K562 (cell line): Measurements from ENCODE around the gene ANO2. TPM values are rescaled to one million over a fixed set of nuclear protein-coding genes. Genes with fewer than 3 reads are reported as not detected.

ENCODE experiments used
- ATAC-seq: fragments of 200-7000 bp; cut with Tn5 transposase; 3 replicates; pipeline ENCODE4 v1.9.1; 2020; ENCODE audit warnings: moderate library complexity
- BruUV-seq: library from RNA; stranded (reverse); fragments of 400-500 nt; replicated peaks from 2 replicates; lab custom pipeline; 2021; lab: Mats Ljungman, UMichigan
- CTCF ChIA-PET: fragments of 300-600 bp; formaldehyde crosslinking; extraction: SDS; loops from one replicate; lab custom pipeline; 2021; ENCODE audit warnings: low intra/inter-chr PET ratio; lab: Yijun Ruan, JAX
- POLR2A ChIA-PET: fragments of 300-600, 350-650 bp; sonication (Branson Sonifier 250); formaldehyde crosslinking; extraction: SDS; loops from one replicate; lab custom pipeline; 2021; ENCODE audit warnings: antibody characterized with exemption, inconsistent platforms; lab: Yijun Ruan, JAX
- DNase-seq, 4 experiments: peaks; one replicate each; pipeline versions ENCODE4 v3.0.0 to v3.0.0-alpha.2; 2011 to 2018; ENCODE audit warnings: low spot score in 3 of 4, mixed read lengths in 3 of 4; ENCODE audit errors: extremely low read depth in 1 of 4
- FAIRE-seq: peaks from 2 replicates; lab custom pipeline; 2011; peaks lifted over from hg19 to GRCh38; lab: Jason Lieb, UNC
- H2AFZ ChIP-seq: 2 replicates; pipeline ENCODE4 v1.6.0; 2011; ENCODE audit warnings: low read depth, low read length, control low read depth, inconsistent platforms
- H3K27ac ChIP-seq: fragments of 200-600 bp; 3 replicates; pipeline ENCODE4 v1.8.0; 2011; ENCODE audit warnings: low read depth, mild to moderate bottlenecking, control low read depth, inconsistent platforms, low read length, moderate library complexity, mixed read lengths; ENCODE audit errors: extremely low read depth
- H3K27me3 ChIP-seq, 2 experiments: fragments of 300-600 bp in 1 of 2; 2 replicates in 1 of 2; 3 replicates in 1 of 2; pipeline versions ENCODE4 v1.6.0 to v1.8.0; 2011; ENCODE audit warnings: inconsistent platforms in 2 of 2, low read length in 2 of 2, mild to moderate bottlenecking in 1 of 2, mixed read lengths in 1 of 2, moderate library complexity in 1 of 2; ENCODE audit not compliant: control insufficient read depth in 2 of 2, insufficient read depth in 2 of 2
- H3K36me3 ChIP-seq: fragments of 300-600 bp; 3 replicates; pipeline ENCODE4 v1.8.0; 2011; ENCODE audit warnings: mild to moderate bottlenecking, low read length, inconsistent platforms; ENCODE audit not compliant: control insufficient read depth, insufficient read depth
- H3K4me1 ChIP-seq, 2 experiments: fragments of 200-600 bp in 1 of 2; replicated peaks in 1 of 2; 2 replicates in 1 of 2; 3 replicates in 1 of 2; pipeline versions ENCODE4 v1.5.1 to v1.8.0; 2011; ENCODE audit warnings: inconsistent platforms in 2 of 2, low read length in 2 of 2, mild to moderate bottlenecking in 1 of 2, mixed read lengths in 1 of 2, moderate library complexity in 1 of 2; ENCODE audit not compliant: control insufficient read depth in 2 of 2, insufficient read depth in 2 of 2
- H3K4me2 ChIP-seq: 2 replicates; pipeline ENCODE4 v1.6.1; 2011; ENCODE audit warnings: low read length, control low read depth, inconsistent platforms, mixed read lengths; ENCODE audit not compliant: insufficient read depth
- H3K4me3 ChIP-seq: fragments of 200-600 bp; sonication (generic), shearing (Covaris generic); 2 replicates; pipeline ENCODE4 v1.5.1; 2016; ENCODE audit warnings: control low read depth, inconsistent platforms
- H3K79me2 ChIP-seq: fragments of 200-600 bp; 3 replicates; pipeline ENCODE4 v1.8.0; 2011; ENCODE audit warnings: low read length, inconsistent platforms; ENCODE audit not compliant: control insufficient read depth, insufficient read depth
- H3K9ac ChIP-seq, 2 experiments: 2 replicates each; pipeline versions ENCODE4 v1.6.0 to v1.6.1; 2011; ENCODE audit warnings: low read depth in 2 of 2, low read length in 2 of 2, control low read depth in 1 of 2, inconsistent platforms in 1 of 2, mild to moderate bottlenecking in 1 of 2, mixed read lengths in 1 of 2; ENCODE audit not compliant: insufficient read depth in 1 of 2
- H3K9me1 ChIP-seq: one replicate; pipeline ENCODE4 v1.6.0; 2011; ENCODE audit warnings: inconsistent platforms, mild to moderate bottlenecking, low read length, moderate library complexity; ENCODE audit not compliant: control insufficient read depth, insufficient read depth
- H3K9me3 ChIP-seq: replicated peaks from 2 replicates; pipeline ENCODE4 v1.5.1; 2011; ENCODE audit warnings: low read depth, low read length, inconsistent platforms; ENCODE audit not compliant: control insufficient read depth, insufficient read depth
- H4K20me1 ChIP-seq: replicated peaks from 2 replicates; pipeline ENCODE4 v1.6.1; 2011; ENCODE audit warnings: low read length, inconsistent platforms, mixed read lengths; ENCODE audit not compliant: control insufficient read depth, insufficient read depth
- HSF4 ChIP-seq: fragments of 250-450 bp; sonication (Bioruptor Pico); IDR thresholded peaks from 2 replicates; pipeline ENCODE4 v2.1.2; 2022; ENCODE audit warnings: mild to moderate bottlenecking, moderate library complexity, borderline replicate concordance
- U2AF1 ChIP-seq: fragments of 200-400 bp; formaldehyde crosslinking; optimal IDR thresholded peaks from 2 replicates; pipeline ENCODE3; 2017; ENCODE audit warnings: mild to moderate bottlenecking, low read depth, low read length, moderate library complexity
- ZKSCAN3 ChIP-seq: fragments of 250-450 bp; sonication (Bioruptor Pico); IDR thresholded peaks from 2 replicates; pipeline ENCODE4 v1.4.0; 2020
- WGBS: fragments of 100-300 bp; shearing (Covaris generic); methylation state at CpG from one replicate; pipeline ENCODE4 v1.1.6; 2016; ENCODE audit warnings: low coverage, mixed read lengths; ENCODE audit not compliant: insufficient coverage; ENCODE audit errors: missing lambda C conversion rate; 5-methylcytosine and 5-hydroxymethylcytosine counted together
- in situ Hi-C: fragments of 300-500 bp; cut with MboI; formaldehyde crosslinking; loops from 4 replicates; pipeline ENCODE4 v1.15.0; 2018; ENCODE audit warnings: inconsistent platforms, mixed read lengths
- intact Hi-C: fragments of 100-400 bp; cut with micrococcal nuclease; formaldehyde crosslinking; loops from 2 replicates; pipeline ENCODE4 v1.14.2; 2022
- polyA plus RNA-seq, 8 experiments: library from polyadenylated mRNA; depleted of rRNA in 4 of 8; stranded (reverse) in 5 of 8; unstranded in 3 of 8; fragments of >200 nt; fragmentation: Nextera tagmentation in 2 of 8; fragmentation: Illumina TruSeq in 1 of 8; extraction: Ambion mirVana in 2 of 8; extraction: Trizol in 1 of 8; gene quantifications; 2 replicates each; pipeline versions ENCODE4 v1.2.1 to v1.2.3, GENCODE V29; 2011 to 2014; ENCODE audit warnings: inconsistent platforms in 1 of 8, missing spikeins in 1 of 8
- total RNA-seq, 7 experiments: library from RNA; depleted of rRNA in 6 of 7; stranded (reverse); fragments of >200 nt in 6 of 7; fragmentation: Illumina TruSeq in 2 of 7; extraction: Trizol in 2 of 7; gene quantifications; 2 replicates each; pipeline versions ENCODE4 v1.2.1 to v1.2.3, GENCODE V29; 2011 to 2021; ENCODE audit warnings: low replicate concordance in 1 of 7
- TF ChIP-seq, protein P1 (sequence below): fragments of 250-450 bp; sonication (Bioruptor Pico); IDR thresholded peaks from 2 replicates; pipeline ENCODE4 v1.5.0; 2021
- TF ChIP-seq, protein P2 (sequence below): fragments of 250-450 bp; sonication (Bioruptor Pico); IDR thresholded peaks from 2 replicates; pipeline ENCODE4 v1.8.0; 2022; ENCODE audit warnings: inconsistent platforms

Gene ANO2
- total and polyA plus RNA-seq, 9 of the 15 experiments (the other 6 are each of a cell fraction or from before 2014, with no cell fraction given), result 0.64 TPM; not detected in 8

- Histone ChIP-seq H3K36me3 (no peaks in the 10 kb centered on the region), H3K9me3 (no peaks in the 10 kb centered on the region), H3K4me1 (no peaks in the 10 kb centered on the region), H4K20me1 (no peaks in the 10 kb centered on the region), H3K27me3 (peaks cover 0 to 30% of the 10 kb centered on the region in 2 experiments; a peak in 3 of 5 replicates), H3K79me2 (no peaks in the 10 kb centered on the region), H3K4me3 (no peak overlapping the region), H3K9me1 (no peaks in the 10 kb centered on the region), H3K9ac (no peak overlapping the region), H3K4me2 (no peak overlapping the region), H2AFZ (no peak overlapping the region), H3K27ac (no peak overlapping the region)
- DNase-seq, result no peak
- TF ChIP-seq, protein P1, sequence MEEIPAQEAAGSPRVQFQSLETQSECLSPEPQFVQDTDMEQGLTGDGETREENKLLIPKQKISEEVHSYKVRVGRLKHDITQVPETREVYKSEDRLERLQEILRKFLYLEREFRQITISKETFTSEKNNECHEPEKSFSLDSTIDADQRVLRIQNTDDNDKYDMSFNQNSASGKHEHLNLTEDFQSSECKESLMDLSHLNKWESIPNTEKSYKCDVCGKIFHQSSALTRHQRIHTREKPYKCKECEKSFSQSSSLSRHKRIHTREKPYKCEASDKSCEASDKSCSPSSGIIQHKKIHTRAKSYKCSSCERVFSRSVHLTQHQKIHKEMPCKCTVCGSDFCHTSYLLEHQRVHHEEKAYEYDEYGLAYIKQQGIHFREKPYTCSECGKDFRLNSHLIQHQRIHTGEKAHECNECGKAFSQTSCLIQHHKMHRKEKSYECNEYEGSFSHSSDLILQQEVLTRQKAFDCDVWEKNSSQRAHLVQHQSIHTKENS, result no peak
- TF ChIP-seq ZKSCAN3 (CRISPR knock-in tag) (no peak), U2AF1 (no peak), HSF4 (no peak)
- TF ChIP-seq, protein P2, sequence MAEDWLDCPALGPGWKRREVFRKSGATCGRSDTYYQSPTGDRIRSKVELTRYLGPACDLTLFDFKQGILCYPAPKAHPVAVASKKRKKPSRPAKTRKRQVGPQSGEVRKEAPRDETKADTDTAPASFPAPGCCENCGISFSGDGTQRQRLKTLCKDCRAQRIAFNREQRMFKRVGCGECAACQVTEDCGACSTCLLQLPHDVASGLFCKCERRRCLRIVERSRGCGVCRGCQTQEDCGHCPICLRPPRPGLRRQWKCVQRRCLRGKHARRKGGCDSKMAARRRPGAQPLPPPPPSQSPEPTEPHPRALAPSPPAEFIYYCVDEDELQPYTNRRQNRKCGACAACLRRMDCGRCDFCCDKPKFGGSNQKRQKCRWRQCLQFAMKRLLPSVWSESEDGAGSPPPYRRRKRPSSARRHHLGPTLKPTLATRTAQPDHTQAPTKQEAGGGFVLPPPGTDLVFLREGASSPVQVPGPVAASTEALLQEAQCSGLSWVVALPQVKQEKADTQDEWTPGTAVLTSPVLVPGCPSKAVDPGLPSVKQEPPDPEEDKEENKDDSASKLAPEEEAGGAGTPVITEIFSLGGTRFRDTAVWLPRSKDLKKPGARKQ, result no peak
- intact Hi-C loops (no loop called here), in situ Hi-C loops (no loop called here)
- FAIRE-seq, result no peak
- 1% methylated on average over 11 of the region's 17 CpGs for WGBS
- no peak for ATAC-seq
- BruUV-seq, result no TSS peak
- ChIA-PET POLR2A (no interaction called here), CTCF (no interaction called here)
Measured at GRCh38 chr12:5969156-5969973, 24.3 kb upstream of the ANO2 start.
